Myocyte (in vitro differentiated cells): Measurements from ENCODE around the gene NRARP. TPM values are rescaled to one million over a fixed set of nuclear protein-coding genes. Genes with fewer than 3 reads are reported as not detected.
A peak's percentile ranks its signal among the peaks of the same experiment; 100 is the strongest.

Source experiments
- DNase-seq: peaks from one replicate; pipeline ENCODE4 v3.0.0-alpha.2; 2012; ENCODE audit warnings: low read depth
- total RNA-seq: library from RNA; depleted of rRNA; stranded (reverse); fragments of >200 nt; gene quantifications from 2 replicates; pipeline ENCODE4 v1.2.3, GENCODE V29; 2014

NRARP gene
- total RNA-seq, 1 donor from 2014 or later: 1.2 TPM

- DNase-seq: no peak
Measured at GRCh38 chr9:137323531-137324331, 21.7 kb upstream of the NRARP start.

- DNase-seq: no peak
Measured at GRCh38 chr9:137321726-137322361, 19.8 kb upstream of the NRARP start.

DNA sequence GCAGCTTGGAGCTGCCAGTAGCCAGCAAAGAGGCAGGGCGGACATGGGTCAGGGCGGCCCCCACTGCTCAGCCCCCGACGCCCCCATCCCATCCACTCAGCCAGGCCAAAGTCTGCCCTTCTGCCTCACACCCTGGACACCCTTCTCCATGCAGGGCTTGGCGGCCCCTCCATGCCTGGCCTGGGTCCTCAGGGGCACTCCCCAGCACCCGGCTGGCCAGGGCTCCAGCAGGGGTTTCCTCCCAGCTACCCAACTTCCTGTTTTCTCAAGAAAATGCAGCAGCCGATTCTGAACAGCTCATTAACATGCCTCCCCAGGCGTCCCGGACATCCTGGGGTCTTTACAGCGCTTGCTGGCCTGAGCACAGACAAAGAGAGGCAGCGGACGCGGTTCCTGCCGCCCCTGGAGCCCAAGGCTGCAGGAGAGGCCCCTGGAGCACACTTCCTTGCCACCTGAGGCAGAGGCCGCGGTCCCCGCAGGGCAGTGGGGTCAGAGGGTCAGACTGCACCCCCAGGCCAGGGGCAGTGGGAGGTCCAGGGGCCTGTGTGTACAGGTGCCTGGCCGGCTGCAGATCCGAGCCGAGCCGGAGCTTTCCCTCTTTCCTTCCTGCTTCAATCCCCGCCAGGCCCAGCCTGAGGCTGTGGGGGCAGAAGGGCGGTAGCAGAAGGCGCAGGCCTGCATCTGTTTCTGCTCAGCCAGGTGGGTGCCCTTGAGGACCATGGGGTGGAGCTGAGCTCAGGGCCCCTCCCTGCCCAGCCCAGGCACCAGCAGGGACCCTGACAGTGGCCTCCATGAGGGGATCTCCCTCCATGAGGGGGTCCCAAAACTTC lies 18.7 kb upstream of the NRARP start:
- no peak for DNase-seq

DNA sequence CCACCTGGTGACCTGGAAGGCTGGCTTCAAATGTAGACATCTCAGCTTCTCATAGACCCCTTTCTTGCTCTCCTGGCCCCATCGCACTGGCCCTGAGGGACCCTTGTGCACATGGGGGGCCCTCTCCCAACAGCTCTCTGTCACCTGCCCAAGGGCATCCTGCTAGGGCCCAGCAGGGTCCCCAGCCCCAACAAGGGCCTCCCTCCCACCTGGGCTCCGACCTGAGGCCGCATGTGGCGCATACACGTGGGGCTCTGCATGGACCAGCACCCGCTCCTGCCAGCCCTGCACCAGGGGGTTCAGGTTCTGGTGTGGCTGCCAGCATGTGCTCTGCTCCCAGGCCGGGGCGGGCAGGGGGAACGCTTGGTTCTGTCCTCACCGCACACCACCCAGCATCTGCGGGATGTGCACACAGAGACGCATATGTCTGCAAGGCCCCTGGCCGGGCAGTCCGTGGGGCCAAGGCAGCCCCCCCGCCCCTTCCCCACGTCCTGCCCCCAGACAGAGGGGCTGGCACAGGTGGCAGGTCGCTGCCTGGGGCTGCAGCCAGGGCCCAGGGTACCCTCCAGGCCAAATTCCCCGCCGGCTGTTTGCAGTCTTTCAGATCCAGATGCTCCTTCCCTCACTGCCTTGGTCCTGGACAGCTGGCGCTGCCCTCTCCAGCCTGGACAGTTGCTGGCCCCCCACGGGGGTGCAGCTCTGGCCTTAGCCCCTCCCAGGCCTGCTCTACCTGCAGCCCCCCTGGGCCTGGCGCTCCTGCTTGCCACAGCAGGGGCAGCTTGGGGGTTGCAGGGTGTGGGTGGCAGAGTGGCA lies 17.9 kb upstream of the NRARP start:
- no peak for DNase-seq

DNA sequence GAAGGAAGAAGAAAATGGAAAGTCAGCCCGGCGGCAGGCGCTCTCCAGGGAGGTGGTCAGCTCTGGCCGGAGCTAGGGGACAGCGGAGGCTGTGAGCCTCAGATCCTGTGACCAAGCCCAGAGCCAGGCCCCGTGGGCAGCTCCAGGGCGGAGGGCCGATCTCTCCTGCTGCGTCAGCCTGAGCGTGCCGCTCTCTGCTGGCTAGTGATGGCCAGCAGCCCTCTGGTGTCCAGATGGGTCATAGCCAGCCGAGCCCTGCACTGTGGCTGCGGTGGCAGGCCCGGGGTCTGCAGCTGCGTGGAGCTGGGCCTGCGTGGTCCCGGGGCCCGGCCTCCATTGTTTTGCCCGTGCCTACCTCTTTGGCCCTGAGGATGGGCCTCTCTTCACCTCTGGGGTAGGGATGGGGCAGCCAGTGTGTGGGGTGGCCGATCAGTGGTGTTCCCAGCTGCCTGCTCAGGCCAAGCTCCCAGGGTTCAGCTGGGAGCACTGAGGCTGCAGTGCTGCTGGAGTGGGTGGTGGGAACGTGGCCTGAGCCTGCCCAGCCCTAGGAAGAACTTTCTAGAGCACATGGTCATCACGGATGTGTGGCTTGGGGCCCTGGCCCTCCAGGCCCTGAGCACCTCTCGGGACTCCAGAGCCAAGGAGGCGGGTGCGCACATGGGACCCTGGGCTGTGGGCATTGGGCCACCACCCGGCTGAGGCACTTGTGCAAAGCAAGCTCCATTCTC lies 17.1 kb upstream of the NRARP start:
- DNase-seq: peak; percentile 79

GRCh38 chr9:137318602-137319001 lies 16.5 kb upstream of the NRARP start:
- no peak for DNase-seq

- DNase-seq: no peak
Measured at GRCh38 chr9:137317718-137318511, 15.8 kb upstream of the NRARP start.

GRCh38 chr9:137317021-137317717 lies 15.1 kb upstream of the NRARP start:
- DNase-seq: no peak

DNA sequence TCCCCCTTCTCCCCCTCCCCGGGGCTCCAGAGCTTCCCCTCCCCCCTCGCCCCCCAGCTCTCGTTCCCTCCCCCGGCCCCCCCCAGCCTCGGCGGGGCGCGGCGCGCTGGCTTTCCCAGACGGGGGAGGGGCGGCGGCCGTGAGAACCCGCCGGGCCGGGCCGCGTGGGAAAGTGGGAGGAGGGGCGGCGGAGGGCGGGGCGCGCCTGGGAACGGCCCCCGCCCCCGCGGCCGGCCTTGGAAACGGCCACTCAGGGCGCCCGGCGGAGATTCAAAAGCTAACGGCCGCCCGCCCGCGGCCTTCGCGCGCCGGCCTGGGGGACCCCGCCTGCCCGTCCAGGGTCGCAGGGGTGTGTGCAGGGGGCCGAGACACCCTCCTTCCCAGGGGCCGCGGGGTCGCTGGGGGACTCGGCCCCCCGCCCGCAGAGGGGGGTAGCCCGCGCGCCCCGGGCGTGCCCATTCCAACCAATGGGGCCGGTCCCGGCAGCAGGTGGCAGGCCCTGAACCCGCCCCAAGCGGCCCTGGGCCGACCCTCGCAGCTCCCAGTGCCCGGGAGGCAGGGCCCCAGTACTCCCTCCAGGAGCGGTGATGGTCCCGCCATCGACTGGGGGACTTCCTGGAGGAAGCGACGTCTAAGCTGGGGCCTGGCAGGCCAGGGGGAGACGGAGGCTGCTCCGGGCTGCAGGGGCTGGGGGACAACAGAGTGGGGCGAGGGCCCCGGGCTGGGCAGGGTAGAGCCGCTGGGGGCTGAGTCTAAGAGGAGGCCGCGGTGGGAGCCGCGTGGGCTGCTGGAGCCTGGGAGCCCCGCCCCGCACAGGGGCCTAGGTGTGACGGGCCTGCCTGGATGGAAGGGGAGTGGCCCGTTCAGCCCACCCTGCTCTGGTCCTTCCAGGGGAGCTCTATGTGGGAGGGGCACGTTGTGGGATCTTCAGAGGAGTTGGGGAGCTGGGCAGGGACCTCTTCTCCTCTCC lies 14.2 kb upstream of the NRARP start:
- no peak for DNase-seq

DNA sequence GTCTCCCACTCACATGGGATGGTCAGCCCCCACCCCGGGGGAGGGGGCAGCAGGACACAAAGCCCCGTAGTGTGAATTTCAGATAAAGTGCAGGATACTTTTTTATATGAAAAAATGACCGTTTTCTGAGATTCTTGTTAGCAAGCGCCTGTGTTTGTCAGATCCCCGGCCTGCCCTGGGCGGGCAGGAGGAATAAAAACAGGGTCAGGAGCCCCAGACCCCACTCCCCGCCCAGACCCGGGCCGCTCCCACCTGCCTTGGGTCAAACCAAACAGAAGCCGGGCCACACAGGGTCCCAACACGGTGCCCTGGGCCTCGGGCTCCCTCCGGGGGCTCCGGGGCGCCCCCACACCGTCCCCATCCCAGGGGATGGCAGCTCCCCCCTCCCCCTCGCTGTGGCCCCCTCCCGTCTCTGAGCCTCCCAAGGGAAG lies 13.5 kb upstream of the NRARP start:
- DNase-seq: no peak

DNA sequence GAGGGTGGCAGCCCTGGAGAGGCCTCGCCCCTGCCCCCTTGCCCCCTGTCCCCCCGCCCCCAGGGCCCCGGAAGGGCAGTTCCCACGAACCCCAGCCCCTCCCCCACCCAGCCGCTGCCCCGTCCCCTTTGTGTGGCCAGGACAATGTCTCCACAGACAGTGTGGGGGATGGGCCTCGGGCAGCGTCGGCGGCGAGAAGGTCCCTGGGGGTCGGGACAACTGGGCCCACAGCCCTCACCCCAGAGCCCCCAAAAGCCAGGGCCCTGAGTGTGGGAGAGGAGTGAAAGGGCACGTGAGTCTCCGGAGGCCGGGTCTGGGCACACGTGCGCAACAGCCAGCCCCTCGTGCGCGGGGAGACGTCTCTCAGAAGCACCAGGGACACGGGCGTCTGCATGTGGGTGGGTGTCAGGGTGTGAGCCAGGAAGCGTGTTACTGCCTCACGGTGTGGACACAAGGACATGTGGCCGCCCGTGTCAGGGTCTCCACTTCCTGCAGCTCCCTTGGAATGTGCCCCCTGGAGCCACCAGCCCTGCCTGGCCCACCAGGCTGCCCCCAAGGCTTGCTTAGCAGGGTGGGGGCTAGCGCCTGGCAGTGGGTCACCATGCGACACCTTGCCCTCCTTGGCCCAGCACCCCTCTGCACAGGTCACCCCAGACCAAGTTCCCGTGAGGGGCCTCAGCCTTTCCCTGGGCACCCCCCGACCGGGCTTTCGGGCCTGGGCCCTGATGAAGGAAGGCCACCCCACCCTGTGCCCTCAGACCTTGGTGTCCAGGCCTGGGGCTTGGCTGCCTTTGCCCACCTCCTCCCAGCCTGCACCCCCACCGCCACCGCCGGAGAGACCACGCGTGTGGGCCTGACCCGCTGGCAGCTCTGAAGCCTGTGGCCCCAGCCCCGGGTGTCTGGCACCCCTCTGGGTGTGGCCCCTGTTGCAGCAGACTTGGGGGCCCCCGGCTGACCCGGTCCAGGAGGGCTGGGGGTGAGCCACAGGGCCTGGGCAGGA lies 12.8 kb upstream of the NRARP start:
- no peak for DNase-seq

DNA sequence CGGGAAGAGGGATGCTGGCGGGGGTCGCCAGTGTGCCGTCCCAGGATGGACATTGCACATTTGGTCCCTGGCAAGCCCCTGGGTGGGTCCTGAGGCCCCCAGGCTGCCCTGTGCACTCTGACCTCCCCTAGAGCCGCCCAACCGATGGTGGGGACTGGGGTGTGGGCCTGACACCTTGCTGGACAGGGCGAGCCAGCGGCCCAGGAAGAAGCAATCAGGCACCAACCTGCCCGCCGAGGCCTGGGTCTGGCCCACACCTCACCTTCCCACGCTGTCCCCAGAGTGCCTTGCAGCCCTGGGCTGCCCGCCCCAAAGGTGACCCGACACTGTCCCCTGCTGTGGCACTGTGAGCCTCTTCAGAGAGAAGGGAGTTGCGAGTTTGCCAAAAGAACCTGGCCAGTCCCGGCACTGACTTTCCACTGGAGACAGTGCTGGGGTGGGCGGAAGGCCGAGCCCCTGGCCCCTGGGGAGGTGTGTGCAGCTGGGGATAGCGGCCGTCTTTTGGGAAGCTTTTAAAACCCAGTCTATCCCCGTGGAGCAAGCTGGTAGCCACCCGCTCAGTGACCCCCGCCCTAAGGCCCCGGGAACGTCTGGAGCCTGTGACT lies 12.0 kb upstream of the NRARP start:
- DNase-seq: no peak

DNA sequence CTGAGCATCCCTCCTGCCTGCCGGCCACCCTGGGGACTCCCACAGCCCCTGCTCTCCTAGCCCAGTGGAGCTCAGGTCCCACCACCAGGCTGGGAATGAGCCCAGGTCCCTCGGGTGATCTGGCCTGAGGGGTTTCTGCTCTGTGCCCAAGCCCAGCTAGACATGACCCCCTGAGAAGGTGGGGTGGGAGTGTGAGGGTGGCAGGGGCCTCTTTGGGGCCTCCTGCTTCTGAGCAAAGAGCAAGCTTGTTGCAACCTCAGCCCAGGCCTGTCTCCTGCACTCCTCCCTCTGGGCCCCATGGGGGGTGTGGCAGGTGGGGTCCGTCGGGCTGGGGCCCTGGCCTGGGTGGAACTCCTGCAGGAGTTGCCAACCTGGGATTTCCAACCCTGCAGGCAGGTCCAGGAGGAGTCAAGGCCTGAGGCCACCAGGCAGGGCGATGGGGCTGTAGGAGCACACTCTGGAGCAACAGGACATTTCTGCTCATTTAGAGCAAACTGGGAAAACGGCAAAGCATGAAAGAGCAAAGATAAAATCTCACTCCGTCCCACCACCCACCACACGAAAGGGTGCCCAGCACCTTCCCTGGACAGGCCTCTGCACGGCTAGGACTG lies 11.4 kb upstream of the NRARP start:
- no peak for DNase-seq

DNA sequence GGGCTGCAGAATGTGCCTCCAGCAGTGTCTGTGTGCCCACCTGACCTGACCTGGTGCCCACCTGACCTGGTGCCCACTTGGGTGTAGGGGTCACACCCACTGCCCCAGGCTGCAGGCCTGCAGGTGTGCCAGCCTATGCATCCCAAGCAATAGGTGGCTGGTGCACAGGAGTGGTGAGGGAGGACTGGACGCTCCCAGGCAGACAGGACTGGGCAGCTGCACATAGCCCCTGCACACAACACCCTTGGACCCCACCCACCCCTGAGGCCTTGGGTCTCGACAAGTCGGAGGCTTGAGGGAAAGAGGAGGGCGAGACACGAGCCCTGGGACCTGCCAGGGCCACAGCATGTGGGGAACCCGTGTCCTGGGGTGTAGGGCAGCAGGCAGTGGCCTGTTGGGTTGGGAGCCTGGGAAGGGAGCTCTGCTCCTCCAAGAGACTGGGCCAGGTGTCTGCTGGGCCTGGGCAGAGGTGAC lies 10.8 kb upstream of the NRARP start:
- DNase-seq: no peak
